Smooth muscle cell (in vitro differentiated cells): ENCODE results near the gene NFIX. TPM values are rescaled to one million over a fixed set of nuclear protein-coding genes. Genes with fewer than 3 reads are reported as not detected.

ENCODE experiments used
- DNase-seq: peaks from one replicate; lab custom pipeline; 2025; ENCODE audit not compliant: unreplicated experiment; lab: John Stamatoyannopoulos, UW
- H2AFZ ChIP-seq: fragments of 200-600 bp; sonication (generic); 2 replicates; pipeline ENCODE4 v1.6.0; 2016; ENCODE audit warnings: antibody characterized with exemption, low read depth, mild to moderate bottlenecking
- H3F3A ChIP-seq: fragments of 200-600 bp; sonication (generic); 2 replicates; pipeline ENCODE4 v1.6.0; 2017; ENCODE audit warnings: antibody characterized with exemption, low read depth
- H3K27ac ChIP-seq: fragments of 200-600 bp; sonication (generic); 2 replicates; pipeline ENCODE4 v1.5.1; 2016; ENCODE audit warnings: low read depth, mild to moderate bottlenecking
- H3K27me3 ChIP-seq: fragments of 200-600 bp; sonication (generic); 2 replicates; pipeline ENCODE4 v1.6.1; 2016; ENCODE audit warnings: low read depth, mild to moderate bottlenecking
- H3K36me3 ChIP-seq: fragments of 200-600 bp; sonication (generic); 2 replicates; pipeline ENCODE4 v1.5.1; 2016; ENCODE audit warnings: low read depth
- H3K4me1 ChIP-seq: fragments of 200-600 bp; sonication (generic); 2 replicates; pipeline ENCODE4 v1.5.1; 2016; ENCODE audit warnings: low read depth
- H3K4me2 ChIP-seq: fragments of 200-600 bp; sonication (generic); 2 replicates; pipeline ENCODE4 v1.6.0; 2016; ENCODE audit warnings: mild to moderate bottlenecking
- H3K4me3 ChIP-seq: fragments of 200-600 bp; sonication (generic); 2 replicates; pipeline ENCODE4 v1.5.1; 2016; ENCODE audit warnings: mild to moderate bottlenecking
- H3K79me2 ChIP-seq: fragments of 200-600 bp; sonication (generic); 2 replicates; pipeline ENCODE4 v1.6.0; 2016; ENCODE audit warnings: low read depth, mild to moderate bottlenecking
- H3K9ac ChIP-seq: fragments of 200-600 bp; sonication (generic); 2 replicates; pipeline ENCODE4 v1.6.0; 2016; ENCODE audit warnings: low read depth
- H3K9me3 ChIP-seq: fragments of 200-600 bp; sonication (generic); replicated peaks from 2 replicates; pipeline ENCODE4 v1.5.1; 2016; ENCODE audit warnings: low read depth
- H4K20me1 ChIP-seq: fragments of 200-600 bp; sonication (generic); 2 replicates; pipeline ENCODE4 v1.6.0; 2016; ENCODE audit warnings: low read depth
- WGBS: methylation state at CpG from one replicate; pipeline ENCODE4 v1.1.7; 2016; ENCODE audit warnings: low lambda C conversion rate; 5-methylcytosine and 5-hydroxymethylcytosine counted together
- polyA plus RNA-seq: library from polyadenylated mRNA; unstranded; fragments of >200 nt; fragmentation: Nextera tagmentation; extraction: Ambion mirVana; gene quantifications from 2 replicates; pipeline ENCODE4 v1.2.1, GENCODE V29; 2016
- total RNA-seq: library from RNA; depleted of rRNA; stranded (reverse); fragments of >200 nt; gene quantifications from 2 replicates; pipeline ENCODE4 v1.2.3, GENCODE V29; 2014
- TF ChIP-seq, protein P1 (sequence below): fragments of 200-600 bp; sonication (generic); IDR thresholded peaks from 2 replicates; pipeline ENCODE4 v1.5.1; 2017; ENCODE audit warnings: borderline replicate concordance, mild to moderate bottlenecking, antibody characterized with exemption; ENCODE audit not compliant: insufficient read depth, poor library complexity, severe bottlenecking

NFIX gene
- total and polyA plus RNA-seq, 2 experiments from 2014 or later = 1.9 to 2.3 TPM

DNA sequence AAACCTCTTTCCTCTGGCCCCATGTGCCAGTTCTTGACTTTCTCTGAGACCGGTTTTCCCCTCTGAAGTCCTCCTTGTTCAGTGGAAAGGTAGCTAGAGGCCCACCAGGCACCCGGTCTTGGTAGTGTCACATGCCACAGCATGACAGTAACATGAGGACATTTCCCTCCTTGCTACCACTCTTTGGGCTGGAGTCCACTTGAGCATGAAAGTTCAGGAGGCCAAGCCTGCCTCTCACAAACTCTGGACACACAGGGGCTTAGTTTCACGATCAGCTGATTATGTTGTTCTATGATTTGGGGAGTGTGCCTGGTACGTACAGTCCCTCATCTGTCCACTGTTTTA, 45.6 kb downstream of the NFIX start:
- Histone ChIP-seq H3K4me1 (peaks cover 7% of the 10 kb centered on the region), H3F3A (no peaks in the 10 kb centered on the region), H3K27ac (no peak overlapping the region)

DNA sequence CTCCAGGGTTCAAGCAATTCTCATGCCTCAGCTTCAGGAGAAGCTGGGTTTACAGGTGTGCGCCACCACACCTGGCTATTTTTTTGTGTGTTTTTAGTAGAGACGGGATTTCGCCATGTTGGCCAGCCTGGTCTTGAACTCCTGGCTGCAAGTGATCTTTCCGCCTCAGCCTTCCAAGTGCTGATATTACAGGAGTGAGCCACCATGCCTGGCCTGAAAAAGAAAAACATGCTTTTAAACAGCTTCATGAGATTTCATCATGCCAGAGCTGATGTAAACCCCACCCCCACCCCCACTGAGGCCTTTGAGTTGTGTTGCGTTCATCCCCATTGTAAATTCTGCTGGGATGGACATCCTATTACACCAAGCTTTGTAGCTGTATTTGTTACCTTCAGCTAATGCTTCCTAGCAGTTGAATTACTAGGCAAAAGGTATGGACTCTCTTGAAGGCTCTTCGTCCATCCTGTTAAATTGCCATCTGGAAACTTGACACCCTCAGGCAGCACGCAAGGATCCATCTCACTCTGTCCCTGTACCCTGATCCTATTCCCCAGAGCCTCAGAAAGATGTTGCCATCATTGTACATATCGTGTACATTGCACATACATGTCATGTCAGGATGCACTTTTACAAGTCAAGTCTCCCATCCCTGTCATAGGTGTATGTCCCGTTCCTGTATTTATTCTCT, 47.3 kb downstream of the NFIX start:
- Histone ChIP-seq H3K4me2 (no peak overlapping the region), H3K9me3 (no peaks in the 10 kb centered on the region), H3K79me2 (no peaks in the 10 kb centered on the region), H4K20me1 (no peaks in the 10 kb centered on the region), H3K27ac (no peak overlapping the region), H3K4me1 (no peaks in the 10 kb centered on the region), H3K9ac (no peak overlapping the region), H3F3A (no peaks in the 10 kb centered on the region), H3K4me3 (no peak overlapping the region), H3K36me3 (no peaks in the 10 kb centered on the region), H3K27me3 (no peaks in the 10 kb centered on the region), H2AFZ (no peak overlapping the region)
- 89% methylated on average over 9 of the region's 9 CpGs for WGBS
- TF ChIP-seq, protein P1, sequence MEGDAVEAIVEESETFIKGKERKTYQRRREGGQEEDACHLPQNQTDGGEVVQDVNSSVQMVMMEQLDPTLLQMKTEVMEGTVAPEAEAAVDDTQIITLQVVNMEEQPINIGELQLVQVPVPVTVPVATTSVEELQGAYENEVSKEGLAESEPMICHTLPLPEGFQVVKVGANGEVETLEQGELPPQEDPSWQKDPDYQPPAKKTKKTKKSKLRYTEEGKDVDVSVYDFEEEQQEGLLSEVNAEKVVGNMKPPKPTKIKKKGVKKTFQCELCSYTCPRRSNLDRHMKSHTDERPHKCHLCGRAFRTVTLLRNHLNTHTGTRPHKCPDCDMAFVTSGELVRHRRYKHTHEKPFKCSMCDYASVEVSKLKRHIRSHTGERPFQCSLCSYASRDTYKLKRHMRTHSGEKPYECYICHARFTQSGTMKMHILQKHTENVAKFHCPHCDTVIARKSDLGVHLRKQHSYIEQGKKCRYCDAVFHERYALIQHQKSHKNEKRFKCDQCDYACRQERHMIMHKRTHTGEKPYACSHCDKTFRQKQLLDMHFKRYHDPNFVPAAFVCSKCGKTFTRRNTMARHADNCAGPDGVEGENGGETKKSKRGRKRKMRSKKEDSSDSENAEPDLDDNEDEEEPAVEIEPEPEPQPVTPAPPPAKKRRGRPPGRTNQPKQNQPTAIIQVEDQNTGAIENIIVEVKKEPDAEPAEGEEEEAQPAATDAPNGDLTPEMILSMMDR = no peak
- no peak for DNase-seq

More for the DNA sequence above, 45.6 kb downstream of the NFIX start:
- H3K79me2 ChIP-seq = no peaks in the 10 kb centered on the region
- no peak overlapping the region for H3K4me3 ChIP-seq
- no peaks in the 10 kb centered on the region for H3K36me3 ChIP-seq
- DNase-seq = no peak
- no peaks in the 10 kb centered on the region for H4K20me1 ChIP-seq
- H2AFZ ChIP-seq = no peak overlapping the region
- no peaks in the 10 kb centered on the region for H3K9me3 ChIP-seq
- no peak overlapping the region for H3K4me2 ChIP-seq
- TF ChIP-seq, protein P1 = no peak
- H3K9ac ChIP-seq = no peak overlapping the region
- H3K27me3 ChIP-seq = no peaks in the 10 kb centered on the region
- WGBS = 86% methylated on average over 4 of the region's 4 CpGs

DNA sequence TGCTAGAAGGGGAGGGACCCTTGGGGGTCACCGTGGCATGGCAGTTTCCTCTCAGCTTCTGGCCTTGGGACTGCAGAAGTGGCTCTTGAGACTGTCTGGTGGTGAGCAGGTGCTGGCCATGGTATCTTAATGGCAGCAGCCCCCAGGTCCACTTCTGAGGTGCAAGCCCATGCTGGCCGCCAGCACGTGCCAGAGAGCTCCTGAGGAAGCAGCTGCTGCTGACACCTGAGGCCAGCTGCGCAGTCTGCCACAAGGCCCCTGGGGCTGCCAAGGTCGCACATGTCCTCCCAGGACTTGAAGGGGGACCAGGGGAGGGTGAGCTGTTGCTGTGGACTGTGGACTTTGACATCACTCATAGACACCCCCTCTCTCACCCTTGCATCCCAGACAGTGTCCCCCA, 48.0 kb downstream of the NFIX start:
- Histone ChIP-seq H3K79me2 (no peaks in the 10 kb centered on the region), H3K27me3 (no peaks in the 10 kb centered on the region), H3K9me3 (no peaks in the 10 kb centered on the region), H3K27ac (no peak overlapping the region), H2AFZ (no peak overlapping the region), H4K20me1 (no peaks in the 10 kb centered on the region), H3K36me3 (no peaks in the 10 kb centered on the region), H3K4me1 (no peaks in the 10 kb centered on the region), H3K4me2 (no peak overlapping the region), H3K4me3 (no peak overlapping the region), H3F3A (no peaks in the 10 kb centered on the region), H3K9ac (no peak overlapping the region)
- 78% methylated on average over 5 of the region's 5 CpGs for WGBS
- DNase-seq = no peak
- TF ChIP-seq, protein P1 = no peak

DNA sequence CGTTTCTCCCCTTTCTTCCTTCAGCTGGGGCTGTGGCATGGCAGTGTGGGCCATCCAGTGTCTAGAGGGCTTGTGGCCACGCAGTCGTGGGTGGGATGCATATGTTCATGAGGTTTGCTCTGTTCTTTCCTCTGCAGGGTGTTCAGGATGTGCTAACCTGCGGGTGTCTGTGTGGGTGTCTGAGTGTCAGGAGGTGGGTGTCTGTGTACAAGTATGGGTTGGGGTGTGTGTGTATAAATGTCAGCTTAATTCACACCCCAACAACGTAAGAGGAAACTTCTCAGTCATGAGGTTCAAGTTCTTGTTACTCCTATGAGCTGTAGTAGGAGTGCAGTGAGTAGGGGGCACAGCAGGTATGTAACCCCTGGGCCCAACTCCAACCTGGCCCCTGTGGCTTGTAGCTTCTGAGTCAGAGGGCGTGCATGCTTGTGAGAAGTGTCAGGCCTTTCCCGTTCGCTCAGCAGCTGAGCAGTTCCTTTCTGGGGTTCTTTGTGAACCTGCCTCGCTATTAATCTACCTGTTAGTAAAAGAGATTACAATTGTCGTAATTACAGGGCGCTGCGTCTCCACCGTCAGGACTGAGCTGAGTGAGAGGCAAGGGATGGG, 49.1 kb downstream of the NFIX start:
- Histone ChIP-seq H3K4me3 (no peak overlapping the region), H2AFZ (no peak overlapping the region), H3K79me2 (no peaks in the 10 kb centered on the region), H3K36me3 (no peaks in the 10 kb centered on the region), H4K20me1 (no peaks in the 10 kb centered on the region), H3K4me1 (no peaks in the 10 kb centered on the region), H3K27ac (no peak overlapping the region), H3F3A (no peaks in the 10 kb centered on the region), H3K9me3 (no peaks in the 10 kb centered on the region), H3K4me2 (no peak overlapping the region), H3K9ac (no peak overlapping the region), H3K27me3 (no peaks in the 10 kb centered on the region)
- 74% methylated on average over 13 of the region's 13 CpGs for WGBS
- TF ChIP-seq, protein P1 = no peak
- DNase-seq = no peak
